ENCODE measurements around the gene STAB1. TPM values are rescaled to one million over a fixed set of nuclear protein-coding genes. Genes with fewer than 3 reads are reported as not detected.

Gene STAB1
- total RNA-seq, 1 donor from 2014 or later = 67.2 TPM

GRCh38 chr3:52494445-52494844 lies 693 bp upstream of the STAB1 start:
- peak overlapping the region; percentile 81 for H3K27ac ChIP-seq (replicated peaks)
- intact Hi-C loops (cut with micrococcal nuclease) = no loop called here
- H3K4me1 ChIP-seq = peaks cover 71% of the 10 kb centered on the region

DNA sequence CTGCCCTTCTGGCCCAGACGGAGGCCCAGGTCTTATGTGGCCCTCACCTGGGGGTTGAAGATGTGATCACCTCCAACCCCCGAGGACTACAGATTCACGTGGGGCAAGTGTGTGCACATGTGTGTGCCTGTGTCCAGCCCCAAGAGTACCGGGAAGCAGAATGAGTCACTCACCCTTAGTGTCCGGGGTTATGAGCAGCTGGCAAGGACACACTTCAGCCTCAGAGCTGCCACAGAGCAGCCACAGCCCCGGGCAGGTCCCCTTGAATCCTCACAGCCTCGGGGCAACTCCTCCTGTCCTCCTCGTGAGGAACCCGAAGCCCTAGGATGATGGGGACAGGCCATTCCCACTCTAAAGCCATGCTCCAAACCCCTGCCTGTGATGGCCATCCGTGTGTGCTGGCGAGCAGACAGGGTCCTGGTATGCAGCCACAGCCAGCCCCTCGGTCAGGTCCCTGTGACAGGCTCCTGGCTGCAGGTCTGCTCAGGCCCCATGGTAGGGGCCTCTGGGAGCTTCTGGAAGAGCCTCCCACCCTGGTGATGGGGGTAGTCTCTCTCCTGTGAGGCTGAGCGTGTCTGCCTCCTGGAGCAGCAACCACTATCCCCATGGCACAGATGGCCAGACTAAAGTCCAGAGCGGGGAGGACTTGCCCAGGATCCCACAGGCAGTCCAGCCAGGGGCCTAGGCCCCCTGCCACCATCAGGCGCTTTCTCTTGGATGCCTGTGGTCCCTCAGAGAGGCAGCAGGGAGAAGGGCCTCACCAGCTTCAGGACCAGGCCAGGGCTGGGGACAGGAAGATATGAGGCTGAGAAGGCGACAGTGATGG lies 852 bp downstream of the STAB1 start:
- Histone ChIP-seq H3K36me3 (peaks cover 26% of the 10 kb centered on the region), H3K27ac (replicated peaks) (peak overlapping the region; percentile 81), H3K9me3 (replicated peaks) (no peaks in the 10 kb centered on the region), H3K4me1 (peaks cover 56% of the 10 kb centered on the region), H3K27me3 (ENCODE audit: low read depth) (no peaks in the 10 kb centered on the region), H3K4me3 (peak overlapping the region; percentile 66)
- no peak for TF ChIP-seq CTCF (IDR thresholded peaks at IDR 0.05; ENCODE audit: borderline replicate concordance)
- intact Hi-C loops (cut with micrococcal nuclease) = no loop called here
- DNase-seq = no peak

More at GRCh38 chr3:52494445-52494844, 693 bp upstream of the STAB1 start:
- no peak for TF ChIP-seq CTCF (IDR thresholded peaks at IDR 0.05; ENCODE audit: borderline replicate concordance)
- Histone ChIP-seq H3K27me3 (ENCODE audit: low read depth) (no peaks in the 10 kb centered on the region), H3K9me3 (replicated peaks) (no peaks in the 10 kb centered on the region), H3K4me3 (peak overlapping the region; percentile 66), H3K36me3 (peaks cover 42% of the 10 kb centered on the region)
- DNase-seq = no peak

DNA sequence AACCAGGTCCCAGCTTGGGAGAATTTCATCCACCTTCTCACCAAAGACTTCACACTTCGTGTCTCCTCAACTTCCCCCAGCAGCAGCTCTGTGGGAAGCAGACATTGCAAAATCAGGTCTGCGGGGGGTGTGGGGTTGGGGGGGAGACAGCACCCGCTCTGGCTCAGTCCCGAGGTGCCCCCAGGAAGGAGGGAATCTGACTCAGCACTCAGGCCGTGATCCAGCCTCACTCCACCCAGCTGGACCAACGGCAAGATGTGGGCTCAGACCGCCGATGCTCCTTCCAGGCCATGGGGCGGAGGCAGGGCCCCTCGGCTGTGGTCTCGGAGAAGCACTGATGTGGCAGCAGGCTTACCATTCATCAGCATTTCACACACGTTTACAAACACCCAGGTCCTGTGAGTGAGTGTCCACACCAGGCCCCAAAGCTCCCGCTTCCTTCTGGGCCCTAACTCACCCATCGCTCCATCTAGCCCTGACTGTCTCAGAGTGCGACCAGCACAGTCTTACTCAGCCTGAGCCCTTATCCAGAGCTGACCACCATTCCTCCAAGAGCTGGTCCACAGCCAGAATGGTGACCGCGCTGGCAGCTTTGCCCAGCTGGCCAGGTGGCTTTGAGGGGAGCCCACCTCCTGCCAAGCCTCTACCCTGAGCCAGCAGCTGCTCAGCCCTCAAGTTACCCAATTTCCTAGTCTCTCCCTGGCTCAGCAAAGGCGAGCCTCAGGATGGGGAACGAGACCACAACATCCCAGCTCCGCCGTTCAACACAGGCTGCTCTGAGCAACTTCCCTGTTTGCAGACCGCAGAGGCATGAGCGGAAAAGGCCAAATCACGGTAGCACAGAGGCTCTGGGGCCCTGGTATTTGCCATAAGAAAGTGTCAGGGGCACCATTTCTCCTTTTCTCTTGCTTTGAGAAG lies 3.3 kb downstream of the STAB1 start:
- Histone ChIP-seq H3K36me3 (peaks cover 2% of the 10 kb centered on the region), H3K27ac (replicated peaks) (peak overlapping the region; percentile 81), H3K27me3 (ENCODE audit: low read depth) (no peaks in the 10 kb centered on the region), H3K4me3 (no peak overlapping the region), H3K4me1 (peaks cover 32% of the 10 kb centered on the region), H3K9me3 (replicated peaks) (no peaks in the 10 kb centered on the region)
- TF ChIP-seq CTCF (IDR thresholded peaks at IDR 0.05; ENCODE audit: borderline replicate concordance) = no peak
- intact Hi-C loops (cut with micrococcal nuclease) = no loop called here
- DNase-seq = peak; percentile 53

DNA sequence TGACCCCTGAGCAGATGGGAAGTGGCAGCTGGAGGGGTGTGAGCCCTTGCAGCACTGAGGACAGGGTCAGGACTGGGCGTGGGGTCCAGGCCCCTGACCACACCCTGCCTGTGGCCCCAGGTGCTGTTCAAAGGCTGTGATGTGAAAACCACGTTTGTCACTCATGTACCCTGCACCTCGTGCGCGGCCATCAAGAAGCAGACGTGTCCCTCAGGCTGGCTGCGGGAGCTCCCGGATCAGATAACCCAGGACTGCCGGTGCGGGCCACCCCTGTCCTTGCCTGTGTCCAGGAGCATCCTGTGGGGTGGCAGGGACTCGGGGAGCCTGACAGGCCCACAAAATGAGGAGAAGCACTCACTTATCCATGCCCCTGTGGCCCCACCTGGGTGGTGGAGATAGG lies 5.9 kb downstream of the STAB1 start:
- no peak overlapping the region for H3K4me3 ChIP-seq
- no peak for TF ChIP-seq CTCF (IDR thresholded peaks at IDR 0.05; ENCODE audit: borderline replicate concordance)
- intact Hi-C loops (cut with micrococcal nuclease) = no loop called here

DNA sequence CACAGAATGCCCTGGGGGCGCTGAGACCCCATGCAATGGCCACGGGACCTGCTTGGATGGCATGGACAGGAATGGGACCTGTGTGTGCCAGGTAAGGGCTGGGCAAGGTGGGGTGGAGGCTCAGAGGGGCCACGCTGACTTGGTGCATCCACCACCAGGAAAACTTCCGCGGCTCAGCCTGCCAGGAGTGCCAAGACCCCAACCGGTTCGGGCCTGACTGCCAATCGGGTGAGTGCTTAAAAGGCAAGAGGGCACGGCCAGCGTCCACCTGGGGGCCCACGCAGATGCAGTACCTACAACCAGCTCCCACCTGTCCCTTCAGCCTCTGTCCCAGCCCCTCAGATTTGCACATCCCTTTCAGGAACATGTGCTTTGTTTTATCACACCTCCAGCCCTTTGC lies 6.9 kb downstream of the STAB1 start:
- no peak for DNase-seq
- Histone ChIP-seq H3K4me1 (no peaks in the 10 kb centered on the region), H3K4me3 (no peak overlapping the region), H3K27me3 (ENCODE audit: low read depth) (no peaks in the 10 kb centered on the region), H3K36me3 (peaks cover 4% of the 10 kb centered on the region), H3K27ac (replicated peaks) (no peak overlapping the region), H3K9me3 (replicated peaks) (no peaks in the 10 kb centered on the region)
- TF ChIP-seq CTCF (IDR thresholded peaks at IDR 0.05; ENCODE audit: borderline replicate concordance) = no peak
- intact Hi-C loops (cut with micrococcal nuclease) = no loop called here

More for the DNA sequence above, 5.9 kb downstream of the STAB1 start:
- Histone ChIP-seq H3K9me3 (replicated peaks) (no peaks in the 10 kb centered on the region), H3K27me3 (ENCODE audit: low read depth) (no peaks in the 10 kb centered on the region), H3K4me1 (peaks cover 6% of the 10 kb centered on the region), H3K36me3 (no peaks in the 10 kb centered on the region), H3K27ac (replicated peaks) (no peak overlapping the region)
- DNase-seq = no peak

Measured in left ventricle myocardium inferior (tissue), 1 donor.